ENCODE results near the gene SEMA4F.
A peak's percentile ranks its signal among the peaks of the same experiment; 100 is the strongest.

The SEMA4F gene

GRCh38 chr2:74708883-74709282, 54.8 kb downstream of the SEMA4F start:
- DNase-seq: no peak

GRCh38 chr2:74712223-74713053, 58.4 kb downstream of the SEMA4F start:
- DNase-seq: no peak

- DNase-seq: no peak
Measured at GRCh38 chr2:74714691-74715080, 60.6 kb downstream of the SEMA4F start.

DNA sequence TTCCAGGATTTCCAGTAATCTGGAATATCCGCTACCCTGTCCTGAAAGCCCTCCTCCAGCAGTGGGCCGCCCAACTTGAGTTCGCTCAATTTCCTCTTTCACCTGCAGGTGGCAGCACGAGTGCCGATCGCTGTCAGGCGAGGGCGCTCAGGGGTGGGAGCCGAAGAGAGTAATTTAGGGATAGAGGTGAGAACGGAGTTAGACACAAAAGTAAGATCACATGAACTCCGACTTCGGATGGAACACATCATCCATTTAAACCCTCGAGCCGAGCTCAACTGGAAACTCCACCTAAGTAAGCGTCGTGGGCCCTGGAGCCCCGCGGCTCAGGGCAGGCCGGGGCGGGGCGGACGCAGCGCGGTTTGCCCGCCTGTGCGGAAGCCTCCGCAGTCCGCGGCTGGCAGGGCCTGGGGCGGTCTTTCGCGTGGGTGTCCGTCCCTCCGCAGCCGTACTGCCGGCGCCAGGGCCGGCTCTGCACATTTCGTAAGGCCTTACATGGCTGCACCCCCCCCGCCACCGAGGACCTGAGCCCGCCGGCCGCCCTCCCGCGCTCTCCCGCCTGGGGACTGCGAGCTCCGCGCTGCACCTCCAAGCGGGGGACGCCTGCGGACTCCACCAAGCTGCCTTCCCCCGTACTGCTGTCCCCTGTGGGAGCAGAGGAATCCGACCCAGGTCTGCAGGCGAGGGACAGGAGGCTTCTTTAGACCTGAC, 61.2 kb downstream of the SEMA4F start:
- peak; percentile 63 for DNase-seq

DNA sequence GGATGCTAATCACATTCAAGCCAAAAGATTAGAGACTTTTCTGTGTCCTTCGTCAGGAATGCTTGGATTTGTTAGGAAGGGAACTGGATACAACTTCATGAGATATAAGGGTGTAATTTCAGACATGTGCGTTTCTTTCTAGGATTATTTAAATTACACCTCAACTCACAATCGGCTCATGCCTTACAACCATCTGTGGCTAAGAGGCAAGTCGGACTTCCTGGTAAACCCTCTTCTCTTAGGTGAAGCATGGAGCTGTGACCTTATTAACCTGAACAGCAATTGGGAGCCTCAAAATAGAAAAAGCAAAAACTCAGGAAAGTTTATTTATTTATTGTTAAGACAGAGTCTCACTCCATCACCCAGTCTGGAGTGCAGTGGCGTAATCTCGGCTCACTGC, 61.8 kb downstream of the SEMA4F start:
- DNase-seq: no peak

GRCh38 chr2:74719066-74719465, 65.0 kb downstream of the SEMA4F start:
- no peak for DNase-seq

- DNase-seq: no peak
Measured at GRCh38 chr2:74721316-74721715, 67.3 kb downstream of the SEMA4F start.

DNA sequence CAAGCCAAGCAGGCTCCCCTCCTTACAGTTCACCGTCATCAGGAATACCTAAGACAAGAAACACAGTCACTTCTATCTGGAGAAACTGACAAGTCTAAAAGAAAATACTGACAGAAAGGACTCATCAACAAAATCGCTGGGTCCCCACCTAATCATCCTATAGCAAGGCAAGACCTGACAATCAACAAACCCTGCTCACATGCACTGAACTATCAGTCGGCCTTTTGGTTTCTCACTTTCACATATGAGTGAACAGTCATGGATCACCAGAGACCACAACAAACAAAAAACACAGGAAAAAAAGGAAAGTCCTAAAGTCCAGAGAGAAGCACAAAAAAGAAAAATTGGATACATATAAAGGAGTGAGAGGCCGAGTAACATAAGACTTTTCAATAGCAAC, 70.4 kb downstream of the SEMA4F start:
- no peak for DNase-seq

DNA sequence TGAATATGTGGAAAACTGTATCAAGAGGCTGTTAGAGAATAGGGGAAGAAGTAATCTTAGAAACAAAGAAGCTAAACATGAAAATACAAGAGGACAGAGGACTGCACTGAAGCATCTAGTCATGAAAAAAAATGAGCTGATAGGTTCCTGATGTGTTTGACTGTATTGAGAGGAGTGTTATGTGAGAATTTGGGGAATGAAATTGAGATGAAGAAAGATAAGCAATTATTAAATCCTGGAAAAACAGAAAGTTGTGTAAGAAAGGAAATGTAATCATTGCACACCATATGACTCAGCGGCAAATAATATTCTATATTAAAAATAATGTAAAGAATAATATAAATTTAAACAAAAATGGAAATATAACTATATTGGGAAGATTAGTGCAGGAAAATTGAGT, 71.2 kb downstream of the SEMA4F start:
- no peak for DNase-seq

GRCh38 chr2:74728842-74729241, 74.8 kb downstream of the SEMA4F start:
- no peak for DNase-seq

DNA sequence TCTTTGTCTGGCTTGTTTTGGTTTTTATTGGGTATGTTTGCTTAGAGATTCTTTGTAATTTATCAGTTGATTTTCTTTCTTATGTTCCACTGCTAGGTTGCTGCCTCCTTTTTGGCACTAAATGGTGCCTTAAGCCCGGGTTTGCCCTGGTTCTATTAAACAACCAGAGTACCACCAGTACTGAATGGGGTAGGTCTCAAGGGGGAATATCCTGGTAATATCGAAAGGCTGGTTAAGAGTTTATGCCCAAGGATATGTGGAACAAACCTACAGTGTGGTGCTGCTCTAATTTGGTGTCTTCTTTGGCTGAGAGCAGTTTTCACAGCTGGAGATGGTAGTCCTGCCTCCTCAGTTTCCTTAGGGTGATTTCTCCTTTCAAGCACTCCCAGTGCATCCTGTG, 76.5 kb downstream of the SEMA4F start:
- no peak for DNase-seq

Data from GDM1 (cell line).